IMR-90 (cell line): ENCODE results near the gene NKG7. TPM values are rescaled to one million over a fixed set of nuclear protein-coding genes. Genes with fewer than 3 reads are reported as not detected.

Source experiments
- ATAC-seq: fragments of 200-7000 bp; cut with Tn5 transposase; 2 replicates; pipeline ENCODE4 v1.9.1; 2020; ENCODE audit warnings: low read depth, mild to moderate bottlenecking, moderate library complexity
- BruUV-seq: library from RNA; stranded (reverse); fragments of 400-500 nt; replicated peaks from 2 replicates; lab custom pipeline; 2021; lab: Mats Ljungman, UMichigan
- CTCF ChIA-PET: fragments of 300-600 bp; formaldehyde crosslinking; extraction: SDS; loops from one replicate; lab custom pipeline; 2021; ENCODE audit warnings: antibody characterized with exemption; lab: Yijun Ruan, JAX
- POLR2A ChIA-PET: fragments of 300-600 bp; sonication (Branson Sonifier 250); formaldehyde crosslinking; loops from one replicate; lab custom pipeline; 2022; ENCODE audit warnings: antibody characterized with exemption; ENCODE audit not compliant: unreplicated experiment; lab: Charles Lee
- DNase-seq: peaks from one replicate; pipeline ENCODE4 v3.0.0; 2013
- H2AFZ ChIP-seq: replicated peaks from 2 replicates; pipeline ENCODE3; 2013; ENCODE audit warnings: low read length, mild to moderate bottlenecking; ENCODE audit not compliant: poor library complexity
- H2AK5ac ChIP-seq: 2 replicates; pipeline ENCODE4 v1.6.1; 2013; ENCODE audit warnings: low read depth, low read length, inconsistent platforms
- H2AK9ac ChIP-seq: replicated peaks from 2 replicates; pipeline ENCODE3; 2013; ENCODE audit warnings: mild to moderate bottlenecking, low read depth, low read length, moderate library complexity; ENCODE audit not compliant: poor library complexity
- H2BK120ac ChIP-seq: 2 replicates; pipeline ENCODE4 v1.6.1; 2013; ENCODE audit warnings: low read depth, low read length, inconsistent platforms
- H2BK15ac ChIP-seq: 3 replicates; pipeline ENCODE4 v1.6.1; 2013; ENCODE audit warnings: low read depth, low read length, inconsistent platforms
- H2BK20ac ChIP-seq: 2 replicates; pipeline ENCODE4 v1.6.1; 2013; ENCODE audit warnings: low read depth, mild to moderate bottlenecking, inconsistent platforms, low read length, moderate library complexity
- H2BK5ac ChIP-seq: 2 replicates; pipeline ENCODE4 v1.6.1; 2013; ENCODE audit warnings: mild to moderate bottlenecking, low read depth, low read length, inconsistent platforms; ENCODE audit not compliant: poor library complexity, severe bottlenecking
- H3K14ac ChIP-seq: replicated peaks from 2 replicates; pipeline ENCODE4 v1.6.1; 2013; ENCODE audit warnings: low read depth, low read length, inconsistent platforms
- H3K18ac ChIP-seq: 2 replicates; pipeline ENCODE4 v1.6.1; 2013; ENCODE audit warnings: low read depth, low read length, control low read depth
- H3K23ac ChIP-seq: 2 replicates; pipeline ENCODE4 v1.6.1; 2013; ENCODE audit warnings: low read depth, low read length, inconsistent platforms
- H3K27ac ChIP-seq: 2 replicates; pipeline ENCODE4 v1.5.1; 2013; ENCODE audit warnings: mild to moderate bottlenecking, control low read depth, low read length; ENCODE audit not compliant: insufficient read depth
- H3K27me3 ChIP-seq: 2 replicates; pipeline ENCODE4 v1.6.1; 2013; ENCODE audit warnings: low read length; ENCODE audit not compliant: control insufficient read depth, insufficient read depth
- H3K36me3 ChIP-seq: 2 replicates; pipeline ENCODE4 v1.6.1; 2013; ENCODE audit warnings: low read length, mixed read lengths; ENCODE audit not compliant: control insufficient read depth, insufficient read depth
- H3K4ac ChIP-seq: 2 replicates; pipeline ENCODE4 v1.6.1; 2013; ENCODE audit warnings: low read depth, low read length, inconsistent platforms
- H3K4me1 ChIP-seq: 2 replicates; pipeline ENCODE4 v1.6.1; 2013; ENCODE audit warnings: low read length, mixed read lengths; ENCODE audit not compliant: control insufficient read depth, insufficient read depth
- H3K4me2 ChIP-seq: 2 replicates; pipeline ENCODE4 v1.6.1; 2013; ENCODE audit warnings: low read depth, mild to moderate bottlenecking, control low read depth, low read length, moderate library complexity
- H3K4me3 ChIP-seq: 2 replicates; pipeline ENCODE4 v1.5.1; 2013; ENCODE audit warnings: low read depth, mild to moderate bottlenecking, control low read depth, low read length, moderate library complexity; ENCODE audit not compliant: insufficient read depth
- H3K56ac ChIP-seq: 2 replicates; pipeline ENCODE4 v1.6.1; 2013; ENCODE audit warnings: low read length, inconsistent platforms; ENCODE audit not compliant: insufficient read depth; ENCODE audit errors: extremely low read depth
- H3K79me1 ChIP-seq, 2 experiments: 2 replicates each; pipeline ENCODE4 v1.6.1; 2013; ENCODE audit warnings: low read length in 2 of 2, inconsistent platforms in 1 of 2, low read depth in 1 of 2
- H3K9ac ChIP-seq: 2 replicates; pipeline ENCODE4 v1.6.1; 2013; ENCODE audit warnings: low read depth, low read length, control low read depth
- H3K9me1 ChIP-seq: 2 replicates; pipeline ENCODE4 v1.6.1; 2013; ENCODE audit warnings: low read length, inconsistent platforms; ENCODE audit not compliant: insufficient read depth
- H3K9me3 ChIP-seq: 2 replicates; pipeline ENCODE4 v1.6.1; 2013; ENCODE audit warnings: low read length; ENCODE audit not compliant: control insufficient read depth, insufficient read depth
- H4K20me1 ChIP-seq: 2 replicates; pipeline ENCODE4 v1.6.1; 2013; ENCODE audit warnings: low read length, inconsistent platforms; ENCODE audit not compliant: insufficient read depth
- H4K5ac ChIP-seq: 2 replicates; pipeline ENCODE4 v1.6.1; 2013; ENCODE audit warnings: mild to moderate bottlenecking, low read depth, low read length, control low read depth
- H4K8ac ChIP-seq, 2 experiments: 2 replicates each; pipeline ENCODE4 v1.6.1; 2013; ENCODE audit warnings: low read depth in 2 of 2, low read length in 2 of 2, control low read depth in 1 of 2, inconsistent platforms in 1 of 2
- H4K91ac ChIP-seq: 2 replicates; pipeline ENCODE4 v1.6.1; 2013; ENCODE audit warnings: low read depth, low read length, inconsistent platforms; ENCODE audit not compliant: insufficient read depth
- BHLHE40 ChIP-seq: fragments of 150-350 bp; IDR thresholded peaks from 2 replicates; pipeline ENCODE4 v1.6.1; 2016; ENCODE audit warnings: mild to moderate bottlenecking, low read depth, low read length
- CEBPB ChIP-seq: IDR thresholded peaks from 2 replicates; pipeline ENCODE4 v1.6.1; 2012; ENCODE audit warnings: low read depth, low read length, improper control_type of control experiment
- CHD1 ChIP-seq: IDR thresholded peaks from 2 replicates; pipeline ENCODE4 v1.6.1; 2012; ENCODE audit warnings: low read depth, low read length, improper control_type of control experiment
- FOS ChIP-seq: fragments of 150-350 bp; IDR thresholded peaks from 2 replicates; pipeline ENCODE4 v1.6.1; 2016; ENCODE audit warnings: low read depth, low read length
- MAFK ChIP-seq: IDR thresholded peaks from 2 replicates; pipeline ENCODE4 v1.6.1; 2012; ENCODE audit warnings: low read depth, low read length, improper control_type of control experiment
- MAZ ChIP-seq: IDR thresholded peaks from 2 replicates; pipeline ENCODE4 v1.6.1; 2012; ENCODE audit warnings: low read depth, mild to moderate bottlenecking, low read length, improper control_type of control experiment, moderate library complexity, borderline replicate concordance
- MXI1 ChIP-seq: IDR thresholded peaks from 2 replicates; pipeline ENCODE4 v1.6.1; 2012; ENCODE audit warnings: low read depth, mild to moderate bottlenecking, low read length, moderate library complexity, borderline replicate concordance
- NFE2L2 ChIP-seq: fragments of 150-350 bp; IDR thresholded peaks from 2 replicates; pipeline ENCODE4 v1.6.1; 2016; ENCODE audit warnings: low read depth, mild to moderate bottlenecking, low read length
- POLR2A ChIP-seq: IDR thresholded peaks from 2 replicates; pipeline ENCODE4 v1.6.1; 2012; ENCODE audit warnings: mild to moderate bottlenecking, low read depth, low read length
- RAD21 ChIP-seq: IDR thresholded peaks from 2 replicates; pipeline ENCODE4 v1.6.1; 2012; ENCODE audit warnings: low read length, improper control_type of control experiment
- RCOR1 ChIP-seq: IDR thresholded peaks from 2 replicates; pipeline ENCODE4 v1.6.1; 2012; ENCODE audit warnings: mild to moderate bottlenecking, low read length, improper control_type of control experiment; ENCODE audit not compliant: insufficient replicate concordance
- RFX5 ChIP-seq: IDR thresholded peaks from 2 replicates; pipeline ENCODE4 v1.8.0; 2012; ENCODE audit warnings: low read depth, mild to moderate bottlenecking, low read length, moderate library complexity
- SMC3 ChIP-seq: fragments of 150-350 bp; IDR thresholded peaks from 2 replicates; pipeline ENCODE4 v1.6.1; 2016; ENCODE audit warnings: low read depth, mild to moderate bottlenecking, antibody characterized with exemption, low read length, moderate library complexity
- WGBS, 2 experiments: methylation state at CpG; one replicate each; pipeline versions ENCODE4 v1.1.5 to v1.1.7; 2013; ENCODE audit warnings: missing lambda C conversion rate in 2 of 2; ENCODE audit not compliant: insufficient read length in 1 of 2; ENCODE audit errors: extremely low coverage in 2 of 2; 5-methylcytosine and 5-hydroxymethylcytosine counted together
- dilution Hi-C: fragments of 300-500 bp; cut with HindIII; formaldehyde crosslinking; loops from one replicate; pipeline ENCODE4 v1.14.3; 2018; ENCODE audit warnings: low sequenced_read_pairs; ENCODE audit not compliant: unreplicated experiment
- in situ Hi-C: fragments of 300-500 bp; cut with MboI; formaldehyde crosslinking; loops from 3 replicates; pipeline ENCODE4 v1.14.3; 2019; ENCODE audit warnings: low sequenced_read_pairs, inconsistent platforms, mixed read lengths
- intact Hi-C: fragments of 100-400 bp; cut with micrococcal nuclease; formaldehyde crosslinking; loops from 2 replicates; pipeline ENCODE4 v1.10.0; 2022
- polyA plus RNA-seq, 3 experiments: library from polyadenylated mRNA; depleted of rRNA; stranded (reverse); fragments of >200 nt; gene quantifications; 2 replicates each; pipeline ENCODE4 v1.2.3, GENCODE V29; 2012; ENCODE audit warnings: low replicate concordance in 1 of 3
- total RNA-seq: library from RNA; depleted of rRNA; stranded (reverse); fragments of >200 nt; gene quantifications from 2 replicates; pipeline ENCODE4 v1.2.3, GENCODE V29; 2012
- TF ChIP-seq, protein P1 (sequence below): conservative IDR thresholded peaks from 2 replicates; pipeline ENCODE4 v1.5.1; 2012; ENCODE audit warnings: mild to moderate bottlenecking, low read depth, low read length, improper control_type of control experiment
- TF ChIP-seq, protein P2 (sequence below): fragments of 150-350 bp; IDR thresholded peaks from 2 replicates; pipeline ENCODE4 v1.6.1; 2017; ENCODE audit warnings: mild to moderate bottlenecking, antibody characterized with exemption, low read length, low read depth
- TF ChIP-seq, protein P3 (sequence below): fragments of 150-350 bp; IDR thresholded peaks from 2 replicates; pipeline ENCODE4 v1.6.1; 2016; ENCODE audit warnings: low read depth, mild to moderate bottlenecking, low read length, moderate library complexity, borderline replicate concordance

The NKG7 gene
- total and polyA plus RNA-seq, 2 of the 4 experiments (the other 2 are of a cell fraction), result not detected

DNA sequence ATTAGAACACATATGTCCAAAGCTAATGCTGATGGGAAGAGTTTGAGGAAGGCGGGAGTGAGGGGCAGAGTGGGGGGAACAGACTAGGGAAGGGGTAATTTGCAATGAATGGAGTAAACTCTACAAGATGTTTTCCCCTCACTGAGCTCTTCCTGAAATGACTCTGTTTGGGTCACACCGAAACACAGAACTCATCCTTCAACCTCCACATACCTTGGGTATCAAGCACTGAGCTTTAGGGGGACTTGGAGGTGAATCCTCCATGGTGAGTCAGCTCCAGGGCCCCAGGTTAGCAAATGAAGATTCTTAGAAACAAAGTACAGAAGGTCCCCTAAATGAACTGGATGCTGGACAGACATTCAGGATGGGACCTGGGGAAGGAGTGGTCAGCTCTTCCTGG is 46.3 kb upstream of the NKG7 start:
- no peaks in the 10 kb centered on the region for H3K4me1 ChIP-seq
- no peak for DNase-seq
- H3K4ac ChIP-seq, result no peak overlapping the region
- H4K5ac ChIP-seq, result no peak overlapping the region
- H3K14ac ChIP-seq, result no peak overlapping the region
- in situ Hi-C loops (no loop called here), intact Hi-C loops (no loop called here), dilution Hi-C loops (no loop called here)
- no peak overlapping the region for H3K18ac ChIP-seq
- H3K79me1 ChIP-seq, result no peaks in the 10 kb centered on the region
- no peak overlapping the region for H3K56ac ChIP-seq
- no peak overlapping the region for H2BK20ac ChIP-seq
- H2BK120ac ChIP-seq, result no peak overlapping the region
- no peak overlapping the region for H3K4me2 ChIP-seq
- no peaks in the 10 kb centered on the region for H3K36me3 ChIP-seq
- H3K27ac ChIP-seq, result no peak overlapping the region
- H3K9me3 ChIP-seq, result no peaks in the 10 kb centered on the region
- no peak overlapping the region for H2AFZ ChIP-seq
- no peak overlapping the region for H2BK15ac ChIP-seq
- no peak overlapping the region for H3K23ac ChIP-seq
- H4K20me1 ChIP-seq, result no peaks in the 10 kb centered on the region
- ChIA-PET CTCF (interaction anchor here (1.2 kb wide), 1 partner anchor 21 kb away, joined by 3 read pairs; no protein-coding TSS in a partner anchor), POLR2A (no interaction called here)
- no CpG with 5 or more reads among the region's 2 CpGs for WGBS, 2 experiments
- H3K4me3 ChIP-seq, result no peak overlapping the region
- no peaks in the 10 kb centered on the region for H3K27me3 ChIP-seq
- H2AK5ac ChIP-seq, result no peak overlapping the region
- H4K8ac ChIP-seq, result no peak overlapping the region
- no TSS peak for BruUV-seq
- no peak overlapping the region for H2AK9ac ChIP-seq
- no peak for ATAC-seq
- no peak for TF ChIP-seq SMC3
- no peak for TF ChIP-seq MAFK
- no peak for TF ChIP-seq MAZ
- TF ChIP-seq MXI1, result no peak
- no peak for TF ChIP-seq BHLHE40
- no peak for TF ChIP-seq RAD21
- TF ChIP-seq, protein P1, sequence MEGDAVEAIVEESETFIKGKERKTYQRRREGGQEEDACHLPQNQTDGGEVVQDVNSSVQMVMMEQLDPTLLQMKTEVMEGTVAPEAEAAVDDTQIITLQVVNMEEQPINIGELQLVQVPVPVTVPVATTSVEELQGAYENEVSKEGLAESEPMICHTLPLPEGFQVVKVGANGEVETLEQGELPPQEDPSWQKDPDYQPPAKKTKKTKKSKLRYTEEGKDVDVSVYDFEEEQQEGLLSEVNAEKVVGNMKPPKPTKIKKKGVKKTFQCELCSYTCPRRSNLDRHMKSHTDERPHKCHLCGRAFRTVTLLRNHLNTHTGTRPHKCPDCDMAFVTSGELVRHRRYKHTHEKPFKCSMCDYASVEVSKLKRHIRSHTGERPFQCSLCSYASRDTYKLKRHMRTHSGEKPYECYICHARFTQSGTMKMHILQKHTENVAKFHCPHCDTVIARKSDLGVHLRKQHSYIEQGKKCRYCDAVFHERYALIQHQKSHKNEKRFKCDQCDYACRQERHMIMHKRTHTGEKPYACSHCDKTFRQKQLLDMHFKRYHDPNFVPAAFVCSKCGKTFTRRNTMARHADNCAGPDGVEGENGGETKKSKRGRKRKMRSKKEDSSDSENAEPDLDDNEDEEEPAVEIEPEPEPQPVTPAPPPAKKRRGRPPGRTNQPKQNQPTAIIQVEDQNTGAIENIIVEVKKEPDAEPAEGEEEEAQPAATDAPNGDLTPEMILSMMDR, result no peak
- TF ChIP-seq NFE2L2, result no peak
- TF ChIP-seq CHD1, result no peak
- TF ChIP-seq RFX5, result no peak
- no peak for TF ChIP-seq POLR2A
- TF ChIP-seq FOS, result no peak
- TF ChIP-seq RCOR1, result no peak
- TF ChIP-seq, protein P2, sequence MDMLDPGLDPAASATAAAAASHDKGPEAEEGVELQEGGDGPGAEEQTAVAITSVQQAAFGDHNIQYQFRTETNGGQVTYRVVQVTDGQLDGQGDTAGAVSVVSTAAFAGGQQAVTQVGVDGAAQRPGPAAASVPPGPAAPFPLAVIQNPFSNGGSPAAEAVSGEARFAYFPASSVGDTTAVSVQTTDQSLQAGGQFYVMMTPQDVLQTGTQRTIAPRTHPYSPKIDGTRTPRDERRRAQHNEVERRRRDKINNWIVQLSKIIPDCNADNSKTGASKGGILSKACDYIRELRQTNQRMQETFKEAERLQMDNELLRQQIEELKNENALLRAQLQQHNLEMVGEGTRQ, result no peak
- TF ChIP-seq, protein P3, sequence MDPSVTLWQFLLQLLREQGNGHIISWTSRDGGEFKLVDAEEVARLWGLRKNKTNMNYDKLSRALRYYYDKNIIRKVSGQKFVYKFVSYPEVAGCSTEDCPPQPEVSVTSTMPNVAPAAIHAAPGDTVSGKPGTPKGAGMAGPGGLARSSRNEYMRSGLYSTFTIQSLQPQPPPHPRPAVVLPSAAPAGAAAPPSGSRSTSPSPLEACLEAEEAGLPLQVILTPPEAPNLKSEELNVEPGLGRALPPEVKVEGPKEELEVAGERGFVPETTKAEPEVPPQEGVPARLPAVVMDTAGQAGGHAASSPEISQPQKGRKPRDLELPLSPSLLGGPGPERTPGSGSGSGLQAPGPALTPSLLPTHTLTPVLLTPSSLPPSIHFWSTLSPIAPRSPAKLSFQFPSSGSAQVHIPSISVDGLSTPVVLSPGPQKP, result no peak
- no peak for TF ChIP-seq CEBPB
- no peak overlapping the region for H4K91ac ChIP-seq
- H3K9ac ChIP-seq, result no peak overlapping the region
- no peaks in the 10 kb centered on the region for H3K9me1 ChIP-seq
- H2BK5ac ChIP-seq, result no peak overlapping the region
